Ectodermal cell (in vitro differentiated cells): ENCODE measurements around the gene PARP12. TPM values are rescaled to one million over a fixed set of nuclear protein-coding genes. Genes with fewer than 3 reads are reported as not detected.
"Not testable (repeated sequence)": the region's sequence is repeated elsewhere in the genome, so short reads cannot be mapped to it uniquely, and the experiment has no call there.

Experiments
- H3K27ac ChIP-seq: 2 replicates; pipeline ENCODE4 v1.7.0; 2013; ENCODE audit warnings: mild to moderate bottlenecking, low read depth, low read length; ENCODE audit not compliant: insufficient read depth, poor library complexity, severe bottlenecking
- H3K27me3 ChIP-seq: 2 replicates; pipeline ENCODE4 v1.7.0; 2013; ENCODE audit warnings: mild to moderate bottlenecking, low read length; ENCODE audit not compliant: insufficient read depth, control insufficient read depth, poor library complexity, severe bottlenecking
- H3K36me3 ChIP-seq: one replicate; pipeline ENCODE4 v1.7.0; 2013; ENCODE audit warnings: low read length; ENCODE audit not compliant: control insufficient read depth, insufficient read depth
- H3K4me1 ChIP-seq: one replicate; pipeline ENCODE4 v1.7.0; 2013; ENCODE audit warnings: low read length; ENCODE audit not compliant: control insufficient read depth, insufficient read depth
- H3K4me3 ChIP-seq: 2 replicates; pipeline ENCODE4 v1.7.0; 2013; ENCODE audit warnings: low read depth, low read length, control low read depth; ENCODE audit not compliant: insufficient read depth
- H3K9me3 ChIP-seq: 2 replicates; pipeline ENCODE4 v1.7.0; 2013; ENCODE audit warnings: mild to moderate bottlenecking, low read length, moderate library complexity; ENCODE audit not compliant: control insufficient read depth
- WGBS, 2 experiments: methylation state at CpG; one replicate each; pipeline ENCODE4 v1.1.7; 2013; ENCODE audit warnings: missing lambda C conversion rate in 2 of 2; 5-methylcytosine and 5-hydroxymethylcytosine counted together
- polyA plus RNA-seq, 4 experiments: library from polyadenylated mRNA; stranded (reverse); fragments of 50-300 nt; gene quantifications; one replicate each; pipeline ENCODE4 v1.2.3, GENCODE V29; 2013

PARP12 gene, protein sequence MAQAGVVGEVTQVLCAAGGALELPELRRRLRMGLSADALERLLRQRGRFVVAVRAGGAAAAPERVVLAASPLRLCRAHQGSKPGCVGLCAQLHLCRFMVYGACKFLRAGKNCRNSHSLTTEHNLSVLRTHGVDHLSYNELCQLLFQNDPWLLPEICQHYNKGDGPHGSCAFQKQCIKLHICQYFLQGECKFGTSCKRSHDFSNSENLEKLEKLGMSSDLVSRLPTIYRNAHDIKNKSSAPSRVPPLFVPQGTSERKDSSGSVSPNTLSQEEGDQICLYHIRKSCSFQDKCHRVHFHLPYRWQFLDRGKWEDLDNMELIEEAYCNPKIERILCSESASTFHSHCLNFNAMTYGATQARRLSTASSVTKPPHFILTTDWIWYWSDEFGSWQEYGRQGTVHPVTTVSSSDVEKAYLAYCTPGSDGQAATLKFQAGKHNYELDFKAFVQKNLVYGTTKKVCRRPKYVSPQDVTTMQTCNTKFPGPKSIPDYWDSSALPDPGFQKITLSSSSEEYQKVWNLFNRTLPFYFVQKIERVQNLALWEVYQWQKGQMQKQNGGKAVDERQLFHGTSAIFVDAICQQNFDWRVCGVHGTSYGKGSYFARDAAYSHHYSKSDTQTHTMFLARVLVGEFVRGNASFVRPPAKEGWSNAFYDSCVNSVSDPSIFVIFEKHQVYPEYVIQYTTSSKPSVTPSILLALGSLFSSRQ
- polyA plus RNA-seq (2013, experiment 1 of 4): 1.6 TPM
- 2.9 TPM for polyA plus RNA-seq (2013, experiment 2 of 4)
- 1.7 TPM for polyA plus RNA-seq (2013, experiment 3 of 4)
- 2.4 TPM for polyA plus RNA-seq (2013, experiment 4 of 4)

DNA sequence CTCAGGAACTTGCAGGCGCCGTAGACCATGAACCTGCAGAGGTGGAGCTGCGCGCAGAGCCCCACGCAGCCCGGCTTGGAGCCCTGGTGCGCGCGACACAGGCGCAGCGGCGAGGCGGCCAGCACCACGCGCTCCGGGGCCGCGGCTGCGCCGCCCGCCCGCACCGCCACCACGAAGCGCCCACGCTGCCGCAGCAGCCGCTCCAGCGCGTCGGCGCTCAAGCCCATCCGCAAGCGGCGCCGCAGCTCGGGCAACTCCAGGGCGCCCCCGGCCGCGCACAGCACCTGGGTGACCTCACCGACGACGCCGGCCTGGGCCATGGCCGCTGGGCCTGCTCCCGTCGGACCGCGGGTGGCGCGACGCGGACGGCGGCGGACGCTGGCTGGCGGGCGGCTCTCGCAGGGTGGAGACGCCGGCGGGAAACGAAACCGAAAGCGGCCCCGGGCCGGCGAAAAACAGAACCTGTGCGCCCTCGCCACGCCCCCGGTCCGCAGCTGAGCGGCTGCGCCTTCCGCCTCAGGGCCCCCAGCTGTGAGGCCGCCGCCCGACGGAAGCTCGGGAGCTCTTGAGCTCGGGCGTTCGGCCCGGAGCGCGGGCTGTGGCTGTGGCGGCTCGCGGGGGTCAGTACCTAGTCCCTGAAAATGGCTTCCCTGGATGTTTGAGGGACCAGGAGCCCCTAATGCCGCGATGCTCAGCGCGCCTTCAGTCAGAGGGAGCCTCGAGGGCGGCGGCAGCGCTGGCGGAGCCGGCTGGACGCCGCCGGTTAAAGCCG lies at the start of gene PARP12:
Gene PARP12, minus strand, starts transcription at position 424 of the 772 bp plus-strand sequence. Its CDS starts 104 bp downstream, at position 320.
- no peak within 1 kb of the TSS for H3K27ac ChIP-seq
- 1 to 2% methylated on average over 106 of the region's 106 CpGs for WGBS, 2 experiments
- H3K4me1 ChIP-seq: no peaks in the 10 kb centered on the region
- peaks cover 38% of the 10 kb centered on the region for H3K27me3 ChIP-seq
- no peaks in the 10 kb centered on the region for H3K36me3 ChIP-seq
- H3K4me3 ChIP-seq: peak within 1 kb of the TSS; percentile 45
- peaks cover 5% of the 10 kb centered on the region for H3K9me3 ChIP-seq

DNA sequence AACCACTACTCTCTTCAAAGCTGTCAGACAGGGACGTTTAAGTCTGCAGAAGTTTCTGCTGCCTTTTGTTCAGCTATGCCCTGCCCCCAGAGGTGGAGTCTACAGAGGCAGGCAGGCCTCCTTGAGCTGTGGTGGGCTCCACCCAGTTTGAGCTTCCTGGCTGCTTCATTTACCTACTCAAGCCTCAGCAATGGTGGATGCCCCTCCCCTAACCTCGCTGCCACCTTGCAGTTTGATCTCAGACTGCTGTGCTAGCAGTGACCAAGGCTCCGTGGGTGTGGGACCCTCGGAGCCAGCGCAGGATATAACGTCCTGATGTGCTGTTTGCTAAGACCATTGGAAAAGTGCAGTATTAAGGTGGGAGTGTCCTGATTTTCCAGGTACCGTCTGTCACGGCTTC lies 46.0 kb upstream of the PARP12 start:
- not testable (repeated sequence) for H3K9me3 ChIP-seq, H3K4me3 ChIP-seq, H3K27ac ChIP-seq, H3K4me1 ChIP-seq, H3K27me3 ChIP-seq
- WGBS, 2 experiments: 94 to 95% methylated on average over 7 to 8 of the region's 8 CpGs
- peaks cover 11% of the 10 kb centered on the region for H3K36me3 ChIP-seq

DNA sequence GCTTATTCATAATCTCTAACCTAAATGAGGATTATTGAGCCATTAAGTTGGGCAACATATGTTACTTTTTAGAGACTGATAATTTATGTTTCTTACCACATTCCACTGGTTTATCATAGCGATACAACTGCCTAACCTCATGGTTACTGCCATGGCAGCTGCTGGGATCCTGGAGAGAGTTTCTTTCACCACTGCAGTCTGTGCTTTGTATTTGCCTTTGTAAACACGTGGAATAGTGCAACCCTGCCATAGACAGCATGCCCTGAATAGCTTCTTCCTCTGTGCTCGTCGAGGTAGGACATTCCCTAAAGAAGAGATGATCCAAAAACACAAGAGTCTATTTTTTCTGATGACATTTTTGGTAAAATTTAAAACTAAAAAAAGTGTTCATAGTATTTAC lies 33.7 kb upstream of the PARP12 start:
- Histone ChIP-seq H3K4me3 (no peak overlapping the region), H3K27ac (no peak overlapping the region), H3K27me3 (no peaks in the 10 kb centered on the region), H3K4me1 (no peaks in the 10 kb centered on the region), H3K36me3 (peaks cover 8% of the 10 kb centered on the region), H3K9me3 (no peaks in the 10 kb centered on the region)
- 89% methylated on average over 4 of the region's 4 CpGs for WGBS, 2 experiments

DNA sequence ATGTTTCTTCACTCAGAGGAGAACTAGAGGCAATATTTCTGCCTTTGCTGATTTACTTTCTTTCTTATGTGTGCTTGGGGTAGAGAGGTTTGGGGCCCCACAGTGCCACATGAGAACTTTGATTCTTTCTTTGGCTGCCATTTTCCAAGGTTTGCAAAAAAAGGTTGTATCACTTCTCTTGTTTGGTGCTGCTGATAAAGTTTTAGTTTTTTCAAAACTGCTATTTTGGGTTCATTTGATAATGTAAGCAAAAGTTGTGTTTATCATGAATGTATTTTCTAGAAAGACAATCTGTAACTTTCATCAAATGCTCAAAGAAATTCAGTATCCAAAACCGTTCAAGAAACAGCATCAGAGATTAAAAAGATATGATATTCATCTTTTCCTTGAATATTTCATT lies 30.6 kb upstream of the PARP12 start:
- WGBS, 2 experiments: 100% methylated on average over 1 of the region's 1 CpG
- Histone ChIP-seq H3K27ac (no peak overlapping the region), H3K36me3 (peaks cover 13% of the 10 kb centered on the region), H3K4me3 (no peak overlapping the region), H3K27me3 (no peaks in the 10 kb centered on the region), H3K9me3 (no peaks in the 10 kb centered on the region), H3K4me1 (no peaks in the 10 kb centered on the region)

DNA sequence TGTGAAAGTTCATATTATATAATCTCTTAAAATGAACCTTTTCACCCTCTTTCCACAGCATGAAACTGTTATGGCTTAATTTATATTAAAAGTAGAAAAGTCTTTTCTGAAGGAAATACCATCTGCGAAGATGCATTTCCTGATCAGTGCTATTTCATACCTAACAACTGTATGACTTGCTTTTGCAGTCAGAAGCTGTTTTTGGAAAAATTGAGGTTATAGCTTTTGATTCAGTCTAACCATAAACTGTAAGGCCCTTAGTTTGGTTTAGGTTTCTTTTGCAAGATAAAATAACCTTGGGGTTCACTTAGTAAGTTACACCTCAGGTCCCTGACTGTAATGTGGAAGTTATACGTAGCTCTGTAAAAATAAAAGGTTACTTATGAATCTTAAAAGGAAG lies 22.7 kb upstream of the PARP12 start:
- no peak overlapping the region for H3K4me3 ChIP-seq
- 87 to 100% methylated on average over 1 to 2 of the region's 2 CpGs for WGBS, 2 experiments
- no peaks in the 10 kb centered on the region for H3K4me1 ChIP-seq
- no peak overlapping the region for H3K27ac ChIP-seq
- H3K36me3 ChIP-seq: no peaks in the 10 kb centered on the region
- H3K27me3 ChIP-seq: no peaks in the 10 kb centered on the region
- no peaks in the 10 kb centered on the region for H3K9me3 ChIP-seq

DNA sequence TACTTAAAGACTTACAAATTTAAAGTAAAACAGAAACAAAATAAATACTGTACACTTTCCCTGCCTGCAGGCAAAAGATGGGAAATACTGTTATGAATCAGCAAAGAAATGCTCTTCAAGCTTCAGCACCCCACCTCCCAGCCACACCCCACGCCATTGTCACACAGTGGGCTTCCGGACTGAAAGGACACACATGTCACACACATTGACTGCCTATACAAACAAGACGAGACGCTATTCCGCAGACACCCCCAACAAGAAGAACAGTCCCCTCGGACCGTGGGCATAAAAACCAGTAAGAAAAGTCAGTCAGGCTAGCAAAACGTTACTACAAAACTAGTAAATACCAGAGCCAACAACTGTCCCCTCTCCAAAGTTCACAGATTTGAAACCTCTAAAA lies 22.2 kb upstream of the PARP12 start:
- Histone ChIP-seq H3K4me1 (no peaks in the 10 kb centered on the region), H3K9me3 (no peaks in the 10 kb centered on the region), H3K27ac (no peak overlapping the region), H3K36me3 (no peaks in the 10 kb centered on the region), H3K4me3 (no peak overlapping the region), H3K27me3 (no peaks in the 10 kb centered on the region)
- 89 to 95% methylated on average over 8 of the region's 8 CpGs for WGBS, 2 experiments

DNA sequence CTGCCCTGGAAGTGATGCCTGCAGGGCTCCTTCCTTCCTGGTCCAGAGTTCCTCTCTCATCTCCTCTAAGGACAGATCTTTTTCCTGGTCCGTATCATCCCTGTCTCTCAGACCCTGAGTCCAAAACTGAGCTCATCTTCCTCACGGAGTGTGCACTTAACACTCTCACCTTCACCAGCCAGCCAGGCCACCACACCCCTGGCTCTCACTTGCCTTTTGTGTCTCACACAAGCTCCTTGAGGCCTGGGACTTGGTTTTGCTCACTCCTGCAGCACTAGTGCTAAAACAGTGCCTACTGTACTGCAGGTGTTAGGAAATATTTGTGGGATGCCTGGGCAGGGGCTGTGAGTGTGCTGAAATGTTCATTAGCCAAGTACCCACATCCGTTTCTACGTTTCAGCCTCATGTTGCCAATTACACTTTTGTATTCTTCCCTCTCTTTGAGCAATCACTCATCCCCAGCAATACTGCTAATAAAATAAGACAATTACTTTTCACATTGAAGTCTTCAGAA lies 21.4 kb upstream of the PARP12 start:
- Histone ChIP-seq H3K9me3 (no peaks in the 10 kb centered on the region), H3K4me3 (no peak overlapping the region), H3K36me3 (no peaks in the 10 kb centered on the region), H3K27ac (no peak overlapping the region), H3K27me3 (no peaks in the 10 kb centered on the region), H3K4me1 (no peaks in the 10 kb centered on the region)
- 93 to 97% methylated on average over 4 of the region's 4 CpGs for WGBS, 2 experiments

DNA sequence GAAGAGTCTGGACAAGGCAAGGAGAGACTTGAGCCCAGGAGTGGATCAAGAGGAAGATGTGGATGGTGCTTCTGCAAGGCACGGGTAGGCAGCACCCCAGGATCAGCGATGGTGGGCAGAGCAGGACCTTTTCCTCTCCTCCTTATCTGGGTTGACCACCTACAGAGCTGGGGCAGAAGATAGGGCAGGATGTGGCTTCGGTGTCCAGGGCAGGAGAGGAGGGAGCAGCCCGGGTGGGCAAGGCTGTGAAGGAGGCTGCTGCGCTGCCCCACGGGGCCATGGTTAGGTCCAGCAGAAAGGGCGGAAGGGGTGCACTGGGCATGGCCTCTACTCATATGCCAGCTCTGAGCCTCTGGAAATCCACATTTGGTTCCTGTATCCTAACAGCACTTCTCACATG lies 20.0 kb upstream of the PARP12 start:
- Histone ChIP-seq H3K4me1 (no peaks in the 10 kb centered on the region), H3K36me3 (no peaks in the 10 kb centered on the region), H3K27ac (no peak overlapping the region), H3K9me3 (no peaks in the 10 kb centered on the region), H3K27me3 (no peaks in the 10 kb centered on the region), H3K4me3 (no peak overlapping the region)
- 94 to 96% methylated on average over 7 of the region's 7 CpGs for WGBS, 2 experiments

DNA sequence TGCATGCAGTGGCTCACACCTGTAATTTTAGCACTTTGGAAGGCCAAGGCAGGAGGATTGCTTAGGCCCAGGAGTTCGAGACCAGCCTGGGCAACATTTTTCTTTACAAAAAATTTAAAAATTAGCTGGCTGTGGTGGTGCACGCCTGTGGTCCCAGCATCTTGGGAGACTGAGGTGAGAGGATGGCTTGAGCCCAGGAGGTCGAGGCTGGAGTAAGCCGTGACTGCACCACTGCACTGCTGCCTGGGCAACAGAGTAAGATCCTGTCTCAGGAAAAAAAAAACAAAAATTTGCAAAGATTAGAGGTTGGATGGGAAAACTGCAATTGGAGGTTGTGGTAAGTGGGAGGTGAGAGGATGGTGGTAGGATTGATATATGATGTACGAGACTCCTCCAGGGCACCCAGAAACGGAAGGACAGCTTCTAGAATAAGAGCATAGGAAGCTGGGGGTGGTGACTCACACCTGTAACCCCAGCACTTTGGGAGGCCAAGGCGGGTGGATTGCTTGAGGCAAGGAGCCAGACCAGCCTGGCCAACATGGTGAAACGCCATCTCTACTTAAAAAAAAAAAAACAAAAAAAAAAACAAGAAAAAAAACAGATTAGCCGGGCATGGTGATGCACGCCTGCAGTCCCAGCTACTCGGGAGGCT lies 19.1 kb upstream of the PARP12 start:
- no peak overlapping the region for H3K27ac ChIP-seq
- no peaks in the 10 kb centered on the region for H3K27me3 ChIP-seq
- H3K9me3 ChIP-seq: no peaks in the 10 kb centered on the region
- H3K4me1 ChIP-seq: no peaks in the 10 kb centered on the region
- no peak overlapping the region for H3K4me3 ChIP-seq
- no peaks in the 10 kb centered on the region for H3K36me3 ChIP-seq
- WGBS, 2 experiments: 94 to 95% methylated on average over 11 of the region's 11 CpGs
